Heart right ventricle (tissue), 16 donors: ENCODE results near the gene GPR148. TPM values are rescaled to one million over a fixed set of nuclear protein-coding genes. Genes with fewer than 3 reads are reported as not detected.
A peak's percentile ranks its signal among the peaks of the same experiment; 100 is the strongest.

ENCODE experiments used
- ATAC-seq, 8 donors: fragments of 200-7000 bp; cut with Tn5 transposase; one replicate each; pipeline ENCODE4 v1.9.1; 2020; ENCODE audit warnings: mild to moderate bottlenecking in 8 of 8, moderate library complexity in 8 of 8, moderate number of reproducible peaks in 1 of 8
- DNase-seq, 2 donors: peaks; one replicate each; pipeline ENCODE4 v3.0.0-alpha.2; 2020
- H3K27ac ChIP-seq, 10 donors: fragments of 200-600 bp; sonication (generic) in 2 of 10; one replicate each; pipeline versions ENCODE4 v1.5.0 to v1.8.0; 2020 to 2022; ENCODE audit warnings: mild to moderate bottlenecking in 3 of 10
- H3K27me3 ChIP-seq, 7 donors: fragments of 200-600 bp; one replicate each; pipeline ENCODE4 v1.8.0; 2021 to 2022; ENCODE audit warnings: mild to moderate bottlenecking in 2 of 7
- H3K36me3 ChIP-seq, 9 donors: fragments of 200-600 bp; sonication (generic) in 1 of 9; one replicate each; pipeline versions ENCODE4 v1.5.0 to v1.8.0; 2020 to 2022; ENCODE audit warnings: mild to moderate bottlenecking in 2 of 9
- H3K4me1 ChIP-seq, 9 donors: fragments of 200-600 bp; sonication (generic) in 1 of 9; one replicate each; pipeline versions ENCODE4 v1.5.0 to v1.8.0; 2020 to 2022; ENCODE audit warnings: mild to moderate bottlenecking in 4 of 9
- H3K4me3 ChIP-seq, 10 donors: fragments of 200-600 bp; sonication (generic) in 2 of 10; one replicate each; pipeline versions ENCODE4 v1.5.0 to v1.8.0; 2020 to 2022; ENCODE audit warnings: mild to moderate bottlenecking in 7 of 10, moderate library complexity in 2 of 10
- H3K9me3 ChIP-seq, 11 donors: fragments of 200-600 bp in 10 of 11; sonication (generic) in 2 of 11; one replicate each; pipeline versions ENCODE4 v1.5.0 to v1.8.0; 2013 to 2022; ENCODE audit warnings: mild to moderate bottlenecking in 2 of 11, control low read depth in 1 of 11, moderate library complexity in 1 of 11
- CTCF ChIP-seq, 9 donors: fragments of 200-600 bp; sonication (generic) in 2 of 9; IDR thresholded peaks; one replicate each; pipeline versions ENCODE4 v1.5.0 to v1.8.0; 2021 to 2022; ENCODE audit warnings: antibody characterized with exemption in 9 of 9, mild to moderate bottlenecking in 5 of 9, moderate library complexity in 1 of 9
- WGBS, 2 donors: extraction: QIAGEN DNeasy Blood & Tissue Kit; methylation state at CpG; one replicate each; pipeline ENCODE4 v1.1.7; 2013; ENCODE audit warnings: inconsistent platforms in 1 of 2; 5-methylcytosine and 5-hydroxymethylcytosine counted together
- intact Hi-C, 10 donors: fragments of 100-400 bp; cut with DNase I; formaldehyde crosslinking; loops; one replicate each; pipeline versions ENCODE4 v1.11.1 to v1.14.2; 2022
- polyA plus RNA-seq, 2 donors: library from polyadenylated mRNA; stranded (reverse); fragments of 200-250 nt; gene quantifications; one replicate each; pipeline ENCODE4 v1.2.3, GENCODE V29; 2013
- total RNA-seq, 10 donors: library from RNA; stranded (reverse); fragmentation: NEBNext Ultra II Directional in 3 of 10; extraction: Animal tissue kit (Norgen Biotek cat#: 25700) in 3 of 10; gene quantifications; one replicate each; pipeline versions ENCODE4 v1.2.1 to v1.2.4, GENCODE V29; 2021 to 2023
- donor health status: Arrhythmogenic right ventricular cardiomyopathy.
- donor health status: ischemic (EF 13 %, LVEDD 7.1; RV severe dilation, severe dysfunction).
- donor health status: healthy with polysubstance abuse.
- donor health status: DM: no; HTN: yes; CAD: no.
- donor health status: DM: no; HTN: no; CAD: no.
- donor health status: ischemic (EF 25% LVEDD 6.9; RV normal size, moderate dysfunction).
- donor health status: ischemic (EF 25% LVEDD 5.7; RV mildly dilated, moderate dysfunction).
- donor health status: healthy.
- donor health status: DM: yes; HTN: yes; CAD: no.
- donor health status: Ischemic cardiomyopathy.
- donor health status: ischemic (EF 35%, LVEDD 5.7; RV mildly dilated, moderate dysfunction).
- donor health status: nonischemic (EF 11% LVEDD 7.7; RV severe dilation, severe dysfunction).
- donor health status: DM: yes; HTN: yes; CAD: no.
- donor health status: PGD.
- donor health status: ischemic (EF 29% LVEDD 5.4; RV normal size, mild dysfunction).
- donor health status: nonischemic (EF 23%, LVEDD 6.1; RV moderate dilation, normal function).

The GPR148 gene
- total and polyA plus RNA-seq, 12 donors = not detected

- peaks cover 0 to 40% (median 19%) of the 10 kb centered on the region in 7 donors for H3K27me3 ChIP-seq
- H3K9me3 ChIP-seq = no peaks in the 10 kb centered on the region
- ATAC-seq = no peak
- DNase-seq = no peak
- H3K4me1 ChIP-seq = no peaks in the 10 kb centered on the region
- H3K4me3 ChIP-seq = no peak overlapping the region
- no peaks in the 10 kb centered on the region for H3K36me3 ChIP-seq
- H3K27ac ChIP-seq = no peak overlapping the region
- no peak for TF ChIP-seq CTCF (IDR thresholded peaks at IDR 0.05)
- WGBS, 2 donors = 57 to 58% methylated on average over 7 of the region's 7 CpGs
- intact Hi-C loops = no loop called here
These were observed 38.5 kb downstream of the GPR148 start for GRCh38 chr2:130767408-130767775.

- peaks cover 0 to 42% (median 9%) of the 10 kb centered on the region in 7 donors for H3K27me3 ChIP-seq
- no peak overlapping the region for H3K4me3 ChIP-seq
- H3K4me1 ChIP-seq = no peaks in the 10 kb centered on the region
- TF ChIP-seq CTCF (IDR thresholded peaks at IDR 0.05) = no peak
- WGBS, 2 donors = 77 to 78% methylated on average over 17 of the region's 17 CpGs
- intact Hi-C loops = no loop called here
- H3K36me3 ChIP-seq = no peaks in the 10 kb centered on the region
- peak in 1 of 8 donors; percentile 22 for ATAC-seq
- no peak for DNase-seq
- peaks cover 0 to 8% (median 0%) of the 10 kb centered on the region in 11 donors for H3K9me3 ChIP-seq
- no peak overlapping the region for H3K27ac ChIP-seq
These were observed 39.5 kb downstream of the GPR148 start for GRCh38 chr2:130768191-130768855.

GRCh38 chr2:130769343-130769907, 40.6 kb downstream of the GPR148 start:
- no peak for DNase-seq
- Histone ChIP-seq H3K4me1 (no peaks in the 10 kb centered on the region), H3K27ac (no peak overlapping the region), H3K4me3 (no peak overlapping the region), H3K36me3 (no peaks in the 10 kb centered on the region), H3K27me3 (peaks cover 0 to 45% (median 8%) of the 10 kb centered on the region in 7 donors), H3K9me3 (peaks cover 0 to 10% (median 0%) of the 10 kb centered on the region in 11 donors)
- 57 to 59% methylated on average over 7 of the region's 7 CpGs for WGBS, 2 donors
- no peak for ATAC-seq
- no peak for TF ChIP-seq CTCF (IDR thresholded peaks at IDR 0.05)
- intact Hi-C loops = no loop called here

GRCh38 chr2:130776550-130776949, 47.7 kb downstream of the GPR148 start:
- Histone ChIP-seq H3K9me3 (peaks cover 0 to 10% (median 0%) of the 10 kb centered on the region in 11 donors), H3K4me1 (no peaks in the 10 kb centered on the region), H3K36me3 (no peaks in the 10 kb centered on the region), H3K4me3 (no peak overlapping the region), H3K27me3 (peaks cover 0 to 47% (median 15%) of the 10 kb centered on the region in 7 donors), H3K27ac (no peak overlapping the region)
- intact Hi-C loops = no loop called here
- peak in 2 of 9 donors; percentile 17 to 38 for TF ChIP-seq CTCF (IDR thresholded peaks at IDR 0.05)
- no peak for DNase-seq
- 33 to 37% methylated on average over 4 of the region's 4 CpGs for WGBS, 2 donors
- peak in 2 of 8 donors; percentile 31 to 45 for ATAC-seq
